Activated CD8-positive, alpha-beta memory T cell treated with anti-CD3 and anti-CD28 coated beads, Interleukin-2, amount 50 U/mL, for 24 hours (primary cell): ENCODE data around the gene TIMM17B.
A peak's percentile ranks its signal among the peaks of the same experiment; 100 is the strongest.
"Not testable (repeated sequence)": the region's sequence is repeated elsewhere in the genome, so short reads cannot be mapped to it uniquely, and the experiment has no call there.

ENCODE experiments used
- DNase-seq: peaks from one replicate; pipeline ENCODE4 v3.0.0-alpha.2; 2020; ENCODE audit errors: extremely low read depth

TIMM17B gene

DNA sequence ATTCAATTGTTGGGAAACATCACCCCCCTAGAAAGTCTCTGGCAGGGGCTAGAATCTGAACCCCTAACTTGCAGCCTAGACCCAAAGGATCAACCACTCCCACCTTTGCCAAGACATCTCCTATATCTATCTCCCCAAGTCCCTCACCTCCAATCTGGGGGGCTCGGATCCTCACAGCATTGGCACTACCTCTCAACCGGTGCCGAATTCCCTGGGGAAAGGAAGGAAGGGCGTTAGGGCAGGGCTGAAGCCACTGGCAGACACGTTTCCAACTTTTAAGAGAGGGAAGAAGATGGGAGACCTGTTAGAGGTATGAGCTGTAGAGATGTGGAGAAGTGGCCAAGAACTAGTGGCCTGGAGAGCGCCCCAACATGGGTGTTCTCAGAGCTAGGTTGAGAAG lies 2.7 kb downstream of the TIMM17B start:
- no peak for DNase-seq

DNA sequence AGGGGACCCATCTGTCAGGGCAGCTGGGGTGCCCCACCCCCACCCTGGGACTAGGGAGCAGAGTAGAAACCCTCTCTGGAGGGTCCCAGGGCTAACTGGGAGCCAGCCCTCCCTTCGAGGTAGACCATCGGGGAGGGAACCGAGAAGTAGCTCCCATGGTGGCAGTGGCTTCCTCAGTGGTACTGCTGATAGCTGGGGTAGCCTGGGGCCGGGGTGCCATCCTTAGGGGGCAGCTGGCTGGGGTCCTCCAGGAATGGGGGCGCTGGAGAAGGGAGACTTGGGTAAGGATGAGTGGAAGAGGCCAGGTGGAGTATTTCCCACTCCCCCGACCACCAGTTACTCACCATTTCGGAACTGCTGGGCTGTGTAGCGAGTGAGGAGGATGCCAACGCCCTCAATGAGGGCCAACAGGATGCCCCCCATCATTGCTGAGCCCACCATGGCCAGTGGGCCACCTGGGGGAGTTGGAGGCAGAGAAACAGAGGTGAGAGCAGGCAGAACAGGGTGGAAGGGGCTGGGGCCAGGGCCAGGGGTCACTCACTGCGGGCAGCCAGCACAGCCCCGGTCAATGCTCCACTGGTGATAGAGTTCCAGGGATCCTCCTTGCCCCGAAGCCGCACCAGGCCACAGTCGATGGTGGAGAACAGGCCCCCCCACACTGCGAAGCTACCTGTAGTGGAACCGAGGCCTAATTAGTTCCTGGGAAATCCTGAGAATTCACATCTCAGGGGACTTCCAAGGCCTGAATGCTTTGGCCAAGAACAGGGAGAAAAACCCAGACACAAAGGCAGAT lies 3.8 kb downstream of the TIMM17B start:
- no peak for DNase-seq

DNA sequence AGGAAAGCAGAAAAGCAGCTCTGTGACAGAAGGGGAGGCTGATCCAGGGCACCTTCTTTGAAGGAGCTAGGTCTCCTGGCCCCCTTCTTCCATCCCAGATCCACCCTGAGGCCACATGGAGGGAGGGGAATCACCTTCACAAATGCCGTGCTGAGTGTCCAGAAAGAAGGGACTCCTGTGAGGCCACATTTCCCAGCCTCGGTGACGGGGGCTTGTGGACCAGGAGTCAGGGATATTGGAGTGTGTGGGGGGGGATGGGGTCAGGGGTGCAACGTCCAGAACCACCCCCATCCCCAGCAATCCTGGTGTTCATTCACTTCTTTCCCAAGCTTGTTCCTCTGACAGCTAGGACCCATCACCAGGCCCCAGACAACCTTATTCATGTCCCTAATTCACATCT lies 4.7 kb downstream of the TIMM17B start:
- DNase-seq: no peak

DNA sequence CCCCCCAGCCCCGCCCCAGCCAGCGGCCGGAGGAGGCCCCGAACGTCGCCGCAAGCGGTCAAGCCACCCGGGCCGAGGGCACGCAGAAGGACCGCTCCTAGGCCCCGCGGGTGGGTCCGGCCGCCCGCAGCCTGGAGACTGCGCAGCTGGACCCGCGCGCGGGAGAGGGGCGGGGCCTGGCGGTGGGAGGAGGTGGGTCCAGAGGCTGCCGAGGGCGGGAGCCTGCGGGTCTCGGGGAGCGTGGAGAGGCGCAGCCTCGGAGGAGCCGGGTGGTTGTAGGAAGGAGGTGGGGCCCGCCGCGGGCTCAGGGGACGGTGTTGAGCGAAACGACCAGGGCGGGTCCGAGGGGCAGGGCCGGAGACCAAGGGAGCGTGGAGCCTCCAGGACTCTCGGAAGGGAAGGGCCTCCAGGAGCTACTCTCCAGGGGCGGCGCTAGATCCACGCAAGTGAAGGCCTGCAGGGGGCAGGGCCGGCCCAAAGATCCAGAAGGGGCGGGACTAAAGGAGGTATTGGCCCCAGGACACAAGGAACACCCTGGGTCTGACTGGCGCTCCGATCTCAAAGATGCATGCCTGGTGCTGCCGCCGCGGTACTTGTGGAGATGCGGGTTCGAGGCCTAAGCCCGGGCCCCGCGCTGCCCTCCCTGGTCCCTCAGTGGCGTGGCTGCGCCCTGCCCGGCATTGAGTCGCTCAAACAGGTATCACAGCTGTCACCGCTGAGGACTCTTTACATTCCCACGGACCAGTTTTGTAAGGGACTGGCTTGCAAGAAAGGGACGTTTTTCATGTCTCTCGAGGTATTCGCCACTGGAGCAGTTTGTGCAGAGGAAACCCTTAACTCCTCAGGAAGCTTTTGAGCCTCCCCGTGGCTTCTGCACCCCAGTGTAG lies 5.9 kb downstream of the TIMM17B start:
- peak; percentile 26 for DNase-seq

- DNase-seq: no peak
These were observed 6.6 kb downstream of the TIMM17B start for GRCh38 chrX:48890934-48891401.

DNA sequence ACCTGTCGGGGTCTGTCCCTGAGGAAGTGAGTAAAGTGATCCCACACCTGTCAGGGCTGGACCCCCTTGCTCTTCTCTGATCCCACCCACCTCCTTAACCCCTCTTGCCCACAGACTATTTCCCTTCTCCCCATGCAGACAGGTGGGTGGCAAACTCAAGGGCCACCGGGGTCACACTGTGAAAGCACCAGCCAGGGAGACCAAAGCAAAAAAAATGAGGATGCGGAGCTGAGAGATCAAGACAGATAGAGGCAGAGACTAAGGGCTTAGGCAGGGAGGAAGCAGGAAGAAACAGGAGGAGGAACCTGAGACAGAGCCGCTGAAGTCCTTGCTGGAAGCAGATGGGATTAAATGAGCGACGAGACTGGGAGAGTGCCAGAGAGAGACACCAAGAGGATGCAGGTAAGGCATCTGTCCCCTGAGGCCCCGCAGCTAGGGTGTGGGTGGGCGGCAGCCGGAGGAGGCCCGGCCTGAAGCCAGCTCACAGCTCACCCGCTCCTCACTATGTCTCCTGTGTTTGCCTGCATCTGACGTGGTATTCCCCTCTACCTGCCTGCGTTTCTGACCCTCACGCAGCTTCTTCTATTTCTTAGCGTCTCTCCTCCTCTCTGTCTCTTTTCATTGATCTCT lies 7.2 kb downstream of the TIMM17B start:
- no peak for DNase-seq

- DNase-seq: not testable (repeated sequence)
These were observed 11.0 kb downstream of the TIMM17B start for GRCh38 chrX:48886586-48886985.

- no peak for DNase-seq
These were observed 13.8 kb downstream of the TIMM17B start for GRCh38 chrX:48883729-48884128.

GRCh38 chrX:48876944-48877343 lies 20.6 kb downstream of the TIMM17B start:
- not testable (repeated sequence) for DNase-seq

DNA sequence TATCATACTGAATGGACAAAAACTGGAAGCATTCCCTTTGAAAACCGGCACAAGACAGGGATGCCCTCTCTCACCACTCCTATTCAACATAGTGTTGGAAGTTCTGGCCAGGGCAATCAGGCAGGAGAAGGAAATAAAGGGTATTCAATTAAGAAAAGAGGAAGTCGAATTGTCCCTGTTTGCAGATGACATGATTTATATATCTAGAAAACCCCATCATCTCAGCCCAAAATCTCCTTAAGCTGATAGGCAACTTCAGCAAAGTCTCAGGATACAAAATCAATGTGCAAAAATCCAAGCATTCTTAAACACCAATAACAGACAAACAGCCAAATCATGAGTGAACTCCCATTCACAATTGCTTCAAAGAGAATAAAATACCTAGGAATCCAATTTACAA lies 25.6 kb downstream of the TIMM17B start:
- DNase-seq: not testable (repeated sequence)

DNA sequence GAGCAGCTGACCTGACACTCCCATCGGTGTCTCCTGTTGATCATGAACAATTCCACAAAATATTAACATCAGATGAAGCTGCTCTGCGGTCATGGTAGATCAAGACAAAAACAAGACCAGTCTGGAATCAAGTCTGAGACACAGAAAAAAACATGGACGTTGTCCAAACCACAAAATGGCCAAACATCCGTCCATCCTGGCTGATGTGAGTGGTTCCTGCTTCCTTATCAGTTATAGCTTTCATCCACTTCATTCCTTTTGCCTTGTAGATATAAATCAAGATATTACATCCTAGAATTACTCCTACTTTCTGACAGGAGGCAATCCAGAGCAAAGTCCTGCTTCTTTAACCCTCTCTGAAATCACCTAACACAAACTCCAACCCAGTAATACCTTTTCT lies 33.4 kb downstream of the TIMM17B start:
- DNase-seq: no peak

GRCh38 chrX:48854898-48855297 lies 42.7 kb downstream of the TIMM17B start:
- no peak for DNase-seq

DNA sequence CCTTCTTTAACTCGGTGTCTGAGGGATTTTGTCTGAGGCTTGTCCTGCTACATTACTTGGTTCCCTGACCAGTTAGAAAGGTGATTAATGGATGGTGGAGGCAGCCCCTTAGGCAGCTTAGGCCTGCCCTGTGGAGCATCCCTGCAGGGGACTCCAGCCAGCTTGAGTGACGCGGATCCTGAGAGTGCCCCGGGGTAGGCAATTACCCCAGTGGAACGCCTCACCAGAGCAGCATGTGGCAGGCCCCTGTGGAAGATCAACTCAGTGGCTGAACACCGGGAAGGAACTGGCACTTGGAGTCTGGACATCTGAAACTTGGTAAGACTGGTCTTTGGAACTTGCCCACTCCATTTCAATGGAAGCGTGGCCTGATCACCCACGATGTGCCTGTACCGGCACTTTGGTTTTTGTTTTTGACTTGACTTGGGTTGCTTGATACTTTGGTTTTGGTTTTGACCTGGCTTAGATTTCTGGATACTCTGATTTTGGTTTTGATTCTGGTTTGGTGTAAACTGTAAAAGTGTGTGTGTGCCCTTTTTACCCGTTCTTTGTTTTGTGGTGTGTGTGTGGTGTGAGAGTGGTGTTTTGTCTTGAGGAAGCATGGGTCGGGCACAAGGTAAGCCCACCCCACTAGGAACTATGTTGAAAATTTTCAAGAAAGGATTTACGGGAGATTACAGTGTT lies 43.3 kb downstream of the TIMM17B start:
- not testable (repeated sequence) for DNase-seq

GRCh38 chrX:48853494-48853893 lies 44.1 kb downstream of the TIMM17B start:
- not testable (repeated sequence) for DNase-seq

GRCh38 chrX:48852857-48853256 lies 44.7 kb downstream of the TIMM17B start:
- no peak for DNase-seq

DNA sequence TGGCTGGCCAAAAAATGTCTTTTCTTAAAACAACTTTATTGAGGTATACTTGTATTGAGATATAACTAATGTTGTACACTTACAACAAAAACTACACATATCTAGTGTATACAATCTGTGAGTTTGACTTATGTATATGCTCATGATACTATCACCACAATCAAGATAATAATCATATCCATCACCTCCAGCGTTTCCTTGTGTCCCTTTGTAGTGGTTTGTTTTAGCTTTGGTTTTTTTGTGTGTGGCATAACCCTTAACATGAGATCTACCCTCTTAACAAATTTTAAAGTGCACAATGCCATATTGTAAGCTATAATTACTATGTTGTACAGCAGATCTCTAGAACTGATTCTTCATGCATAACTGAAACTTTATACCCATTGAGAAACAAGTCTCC lies 48.7 kb downstream of the TIMM17B start:
- DNase-seq: no peak
